ENCODE data around the gene ATP12A. TPM values are rescaled to one million over a fixed set of nuclear protein-coding genes. Genes with fewer than 3 reads are reported as not detected.

The ATP12A gene
- total RNA-seq, 4 donors from 2014 or later = not detected

GRCh38 chr13:24668511-24668910 is 11.7 kb upstream of the ATP12A start:
- Histone ChIP-seq H3K36me3 (no peaks in the 10 kb centered on the region), H3K27me3 (no peaks in the 10 kb centered on the region), H3K4me1 (peaks cover 8 to 17% (median 15%) of the 10 kb centered on the region in 4 donors), H3K27ac (replicated peaks in 1 of 4) (no peak overlapping the region), H3K9me3 (no peaks in the 10 kb centered on the region), H3K4me3 (no peak overlapping the region)
- no peak for TF ChIP-seq EP300 (IDR thresholded peaks at IDR 0.05)
- TF ChIP-seq POLR2AphosphoS5 (IDR thresholded peaks at IDR 0.05) = no peak
- TF ChIP-seq, protein P1, sequence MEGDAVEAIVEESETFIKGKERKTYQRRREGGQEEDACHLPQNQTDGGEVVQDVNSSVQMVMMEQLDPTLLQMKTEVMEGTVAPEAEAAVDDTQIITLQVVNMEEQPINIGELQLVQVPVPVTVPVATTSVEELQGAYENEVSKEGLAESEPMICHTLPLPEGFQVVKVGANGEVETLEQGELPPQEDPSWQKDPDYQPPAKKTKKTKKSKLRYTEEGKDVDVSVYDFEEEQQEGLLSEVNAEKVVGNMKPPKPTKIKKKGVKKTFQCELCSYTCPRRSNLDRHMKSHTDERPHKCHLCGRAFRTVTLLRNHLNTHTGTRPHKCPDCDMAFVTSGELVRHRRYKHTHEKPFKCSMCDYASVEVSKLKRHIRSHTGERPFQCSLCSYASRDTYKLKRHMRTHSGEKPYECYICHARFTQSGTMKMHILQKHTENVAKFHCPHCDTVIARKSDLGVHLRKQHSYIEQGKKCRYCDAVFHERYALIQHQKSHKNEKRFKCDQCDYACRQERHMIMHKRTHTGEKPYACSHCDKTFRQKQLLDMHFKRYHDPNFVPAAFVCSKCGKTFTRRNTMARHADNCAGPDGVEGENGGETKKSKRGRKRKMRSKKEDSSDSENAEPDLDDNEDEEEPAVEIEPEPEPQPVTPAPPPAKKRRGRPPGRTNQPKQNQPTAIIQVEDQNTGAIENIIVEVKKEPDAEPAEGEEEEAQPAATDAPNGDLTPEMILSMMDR (IDR thresholded peaks at IDR 0.05) = no peak
- no peak for TF ChIP-seq POLR2A (IDR thresholded peaks at IDR 0.05; ENCODE audit: low read depth)
- intact Hi-C loops (cut with DNase I) = no loop called here
- 90% methylated on average over 4 of the region's 4 CpGs for WGBS
- no peak for DNase-seq (ENCODE audit: extremely low spot score)

DNA sequence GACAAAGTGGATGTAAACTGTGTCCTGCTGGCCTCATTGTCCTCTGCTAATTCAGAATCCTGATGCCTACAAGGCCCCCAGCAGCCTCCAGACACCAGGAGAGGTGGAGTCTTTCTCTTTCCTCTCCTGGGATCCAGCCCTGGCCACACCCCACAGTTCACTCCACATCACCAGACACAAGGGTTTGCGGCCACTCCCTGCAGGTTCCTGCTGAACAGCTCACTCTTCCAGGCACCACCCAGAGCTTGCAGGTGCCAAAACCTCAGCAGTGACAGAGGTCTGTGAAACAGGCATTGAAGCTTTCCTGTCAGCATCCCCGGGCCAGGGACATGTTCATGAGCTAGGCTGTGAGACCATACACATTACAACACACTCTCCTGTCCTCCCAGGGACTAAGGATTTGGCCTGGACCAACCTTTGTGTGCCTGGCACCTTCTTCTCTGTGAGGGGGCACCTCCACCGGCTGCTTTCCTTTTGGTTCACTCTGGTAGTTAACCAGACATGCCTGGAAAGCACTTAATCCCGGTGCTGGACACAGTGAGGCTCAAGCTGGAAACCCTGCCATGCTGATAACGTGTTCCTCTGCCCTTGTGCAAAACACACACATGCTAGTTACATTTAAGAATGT is 11.1 kb upstream of the ATP12A start:
- Histone ChIP-seq H3K4me3 (no peak overlapping the region), H3K27ac (replicated peaks in 1 of 4) (no peak overlapping the region), H3K36me3 (no peaks in the 10 kb centered on the region), H3K4me1 (peaks cover 8 to 17% (median 15%) of the 10 kb centered on the region in 4 donors), H3K9me3 (no peaks in the 10 kb centered on the region), H3K27me3 (no peaks in the 10 kb centered on the region)
- TF ChIP-seq POLR2AphosphoS5 (IDR thresholded peaks at IDR 0.05) (no peak), EP300 (IDR thresholded peaks at IDR 0.05) (no peak), POLR2A (IDR thresholded peaks at IDR 0.05; ENCODE audit: low read depth) (no peak)
- TF ChIP-seq, protein P1 (IDR thresholded peaks at IDR 0.05) = no peak
- intact Hi-C loops (cut with DNase I) = no loop called here
- no peak for DNase-seq (ENCODE audit: extremely low spot score)
- 87% methylated on average over 5 of the region's 5 CpGs for WGBS

DNA sequence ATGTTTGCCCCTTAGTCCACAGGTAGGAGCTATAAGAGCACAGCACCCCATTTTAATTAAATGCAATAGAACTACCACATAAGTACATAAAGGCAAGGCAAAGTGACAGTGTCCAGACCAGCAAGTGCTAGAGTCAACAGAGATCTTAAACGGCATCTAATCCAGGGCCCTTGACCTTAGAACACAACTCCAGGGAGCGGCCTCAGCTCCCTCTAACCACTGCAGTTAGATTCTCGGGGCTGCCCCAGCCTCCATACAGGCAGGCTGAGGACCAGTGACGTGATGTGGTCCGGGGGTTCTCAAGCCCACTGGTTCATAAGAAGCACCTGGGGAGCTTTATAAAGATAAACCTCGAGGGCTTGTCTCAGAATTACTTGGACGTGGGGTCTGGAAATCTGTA is 10.0 kb upstream of the ATP12A start:
- Histone ChIP-seq H3K4me1 (peaks cover 8 to 17% (median 15%) of the 10 kb centered on the region in 4 donors), H3K27me3 (no peaks in the 10 kb centered on the region), H3K27ac (replicated peaks in 1 of 4) (no peak overlapping the region), H3K36me3 (no peaks in the 10 kb centered on the region), H3K9me3 (no peaks in the 10 kb centered on the region), H3K4me3 (no peak overlapping the region)
- TF ChIP-seq POLR2AphosphoS5 (IDR thresholded peaks at IDR 0.05) (no peak), EP300 (IDR thresholded peaks at IDR 0.05) (no peak), POLR2A (IDR thresholded peaks at IDR 0.05; ENCODE audit: low read depth) (no peak)
- TF ChIP-seq, protein P1 (IDR thresholded peaks at IDR 0.05) = no peak
- intact Hi-C loops (cut with DNase I) = no loop called here
- 85% methylated on average over 7 of the region's 7 CpGs for WGBS
- no peak for DNase-seq (ENCODE audit: extremely low spot score)

- WGBS = 23% methylated on average over 6 of the region's 6 CpGs
- no peak for DNase-seq (ENCODE audit: extremely low spot score)
- H3K4me1 ChIP-seq = peaks cover 8 to 17% (median 15%) of the 10 kb centered on the region in 4 donors
- H3K27ac ChIP-seq (replicated peaks in 1 of 4) = no peak overlapping the region
- peaks cover 0 to 3% (median 0%) of the 10 kb centered on the region in 4 donors for H3K27me3 ChIP-seq
- TF ChIP-seq, protein P1 (IDR thresholded peaks at IDR 0.05) = no peak
- no peak for TF ChIP-seq POLR2AphosphoS5 (IDR thresholded peaks at IDR 0.05)
- no peak for TF ChIP-seq POLR2A (IDR thresholded peaks at IDR 0.05; ENCODE audit: low read depth)
- TF ChIP-seq EP300 (IDR thresholded peaks at IDR 0.05) = no peak
- H3K36me3 ChIP-seq = no peaks in the 10 kb centered on the region
- intact Hi-C loops (cut with DNase I) = no loop called here
- no peak overlapping the region for H3K4me3 ChIP-seq
- H3K9me3 ChIP-seq = no peaks in the 10 kb centered on the region
These were observed 9.2 kb upstream of the ATP12A start for GRCh38 chr13:24670961-24671381.
